NCI-H2227 (cell line): Measurements from ENCODE around the gene COL4A3.
A peak's percentile ranks its signal among the peaks of the same experiment; 100 is the strongest.

Experiments used
- DNase-seq: peaks from one replicate; lab custom pipeline; 2025; ENCODE audit not compliant: unreplicated experiment; lab: John Stamatoyannopoulos, UW

COL4A3 gene

DNA sequence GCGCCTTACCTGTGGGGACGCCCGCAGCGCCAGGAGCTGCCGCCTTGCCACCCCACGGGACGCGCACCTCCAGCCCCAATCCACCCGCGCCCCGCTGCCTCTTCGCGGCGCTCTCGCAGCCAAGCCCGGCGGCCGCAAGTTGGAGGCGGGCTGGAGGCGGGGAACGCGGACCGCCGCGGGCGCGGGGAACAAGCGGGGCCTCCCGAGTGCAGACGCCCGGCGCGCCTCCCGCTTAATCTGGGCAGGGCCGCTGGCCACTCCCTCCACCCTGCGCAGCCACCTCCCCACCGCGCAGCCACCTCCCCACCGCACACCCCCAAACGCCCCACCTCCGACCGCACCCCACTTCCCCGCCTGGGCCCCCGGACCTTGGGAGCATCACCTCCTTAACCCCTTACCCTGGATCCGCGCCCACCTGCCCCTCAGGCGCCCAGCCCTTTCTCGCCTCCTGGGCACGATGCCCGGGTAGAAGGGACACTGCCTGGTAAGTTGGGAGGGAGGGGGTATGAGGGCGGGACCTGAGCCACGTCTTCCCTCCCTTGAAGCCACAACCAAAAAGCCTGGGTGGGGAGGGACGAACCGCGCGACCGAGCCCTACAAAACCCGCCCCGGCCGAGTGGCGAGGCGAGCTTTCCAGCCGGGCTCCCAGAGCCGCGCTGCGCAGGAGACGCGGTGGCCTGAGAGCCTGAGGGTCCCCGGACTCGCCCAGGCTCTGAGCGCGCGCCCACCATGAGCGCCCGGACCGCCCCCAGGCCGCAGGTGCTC lies at the start of gene COL4A3, which contains the start of gene COL4A4:
Gene COL4A3 (plus strand): TSS at position 627 of the 765 bp plus-strand sequence. CDS start 103 bp downstream, at position 730.
Gene COL4A4 (minus strand): TSS at position 208 of the 765 bp plus-strand sequence. CDS start 16,722 bp downstream, outside the sequence.
- DNase-seq: peak; percentile 7

DNA sequence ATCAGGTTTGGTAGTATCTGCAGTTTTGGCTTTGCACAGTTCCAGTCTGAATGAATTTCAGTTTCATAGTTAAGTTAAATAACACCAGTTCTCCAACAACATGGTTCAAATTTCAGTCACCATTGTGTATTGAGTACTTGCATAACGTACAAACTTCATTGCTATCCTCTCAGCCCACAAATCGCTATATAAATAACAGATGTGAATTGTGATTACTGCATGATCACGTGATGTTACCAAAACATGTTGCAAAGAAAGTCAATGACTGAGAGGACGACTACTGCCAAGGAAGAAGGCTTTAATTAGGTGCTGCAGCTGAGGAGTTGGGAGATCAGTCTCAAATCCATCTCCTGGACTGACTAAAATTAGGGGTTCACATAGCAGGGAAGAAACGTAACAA lies 48.7 kb upstream of the COL4A3 start:
- no peak for DNase-seq

DNA sequence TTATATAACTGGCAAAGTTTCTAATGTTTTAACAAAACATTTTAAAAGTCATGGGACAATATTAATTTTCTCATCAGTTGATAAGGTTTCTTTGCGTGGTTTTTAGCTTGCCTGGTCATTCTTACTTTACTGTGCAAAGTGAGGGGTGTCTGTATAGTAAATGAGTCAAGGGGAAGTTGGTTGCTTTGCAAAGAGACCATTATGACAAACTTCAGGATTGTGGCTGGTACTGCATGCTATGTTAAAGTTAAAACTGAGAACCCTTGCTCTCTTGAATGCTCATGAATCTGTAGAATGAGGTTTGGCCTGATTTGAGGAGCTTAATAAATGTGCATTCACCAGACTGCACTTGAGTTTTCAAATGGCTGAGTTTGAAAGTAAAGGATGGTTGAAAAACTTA lies 47.4 kb upstream of the COL4A3 start:
- no peak for DNase-seq

GRCh38 chr2:227117852-227118251 lies 46.6 kb upstream of the COL4A3 start:
- DNase-seq: no peak

DNA sequence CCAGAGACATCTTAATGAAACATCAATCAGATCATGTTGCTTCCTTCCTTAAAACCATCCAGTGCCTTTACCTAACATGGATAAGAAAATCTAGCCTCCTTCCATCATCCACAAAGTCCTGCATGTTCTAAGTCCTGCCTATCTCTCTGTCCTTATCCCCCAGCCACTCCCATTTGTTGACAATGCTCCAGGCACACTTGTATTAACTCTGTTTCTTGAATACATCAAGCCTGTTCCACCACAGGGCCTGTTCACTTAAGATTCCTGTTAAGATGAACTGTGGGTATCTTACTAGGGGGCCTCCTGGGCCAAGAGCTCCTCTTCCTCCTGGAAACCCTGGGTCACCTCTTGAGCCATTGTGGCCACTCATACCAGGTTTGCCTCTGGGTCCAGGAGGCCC lies 46.1 kb upstream of the COL4A3 start:
- DNase-seq: no peak

DNA sequence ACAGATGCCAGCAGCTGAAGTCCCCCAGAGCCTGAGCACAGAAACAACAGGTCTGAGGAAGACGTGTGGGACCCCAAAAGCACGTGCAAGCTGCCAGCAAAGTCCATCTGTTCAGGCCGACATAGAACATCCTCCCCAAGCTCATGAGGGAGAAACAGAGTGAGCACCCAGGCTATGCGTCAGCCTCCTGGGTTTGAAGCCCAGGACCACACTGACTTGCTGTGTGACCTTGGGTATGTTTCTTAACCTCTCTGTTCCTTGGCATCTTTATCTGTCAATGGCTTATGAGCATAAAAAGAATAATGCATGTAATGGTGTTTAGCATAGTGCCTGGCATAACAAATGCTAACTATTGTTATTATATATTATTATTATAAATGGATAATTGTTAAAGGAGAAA lies 40.7 kb upstream of the COL4A3 start:
- no peak for DNase-seq

DNA sequence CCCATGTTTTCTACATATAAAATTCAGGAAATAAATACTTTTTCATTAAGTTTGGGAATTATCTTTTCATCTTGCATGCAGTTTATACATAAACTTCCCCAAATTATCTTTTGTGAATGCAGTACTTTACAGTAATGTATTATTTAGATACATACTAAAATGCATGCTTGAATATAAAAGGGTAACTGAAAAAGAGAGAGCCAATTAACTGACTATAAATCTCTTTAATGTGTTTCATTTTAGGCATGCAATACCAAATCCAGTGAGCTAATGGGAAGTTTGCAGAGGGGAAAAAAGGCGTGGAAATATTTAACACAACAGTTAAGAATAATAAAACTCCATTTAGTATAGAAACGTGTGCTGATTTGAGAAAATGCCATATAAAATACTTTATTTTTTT lies 39.6 kb upstream of the COL4A3 start:
- no peak for DNase-seq

DNA sequence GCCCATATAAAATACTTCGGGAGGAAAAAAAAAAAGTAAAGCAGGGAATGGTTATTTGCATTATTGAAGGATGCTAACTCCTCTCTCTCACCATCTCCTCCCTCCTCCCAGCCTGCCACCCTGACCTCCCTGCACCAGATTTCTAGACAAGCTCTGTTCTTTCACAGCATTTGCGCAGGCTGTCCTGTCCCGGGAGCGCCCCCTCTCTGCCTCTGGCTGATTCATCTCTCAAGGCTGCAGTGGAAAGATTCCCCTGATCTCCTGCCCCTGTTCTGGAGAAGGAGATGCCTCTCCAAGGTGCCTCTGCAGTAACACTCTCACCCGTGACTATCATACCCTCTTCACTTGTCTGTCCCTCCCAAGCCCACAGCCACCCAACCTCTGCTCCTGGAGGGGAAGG lies 38.9 kb upstream of the COL4A3 start:
- DNase-seq: no peak

DNA sequence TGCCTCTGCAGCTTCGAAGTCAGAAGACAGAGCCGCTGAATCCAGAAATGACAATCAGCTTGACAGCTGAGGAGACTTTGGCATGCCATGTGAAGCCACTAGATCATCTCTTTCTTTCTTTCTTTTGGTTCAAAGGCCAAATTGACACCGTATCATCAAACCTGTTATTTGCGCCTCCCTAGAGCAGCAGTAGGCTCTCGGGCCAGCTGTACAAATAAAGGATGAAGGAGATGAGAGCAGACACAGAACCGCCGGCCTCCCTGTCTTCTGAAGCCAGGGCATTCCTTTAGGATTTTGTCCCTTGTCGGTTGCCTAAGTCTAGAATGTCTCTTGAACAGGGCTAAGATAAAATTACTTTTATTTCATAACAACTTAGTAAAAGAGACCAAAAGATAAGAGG lies 37.2 kb upstream of the COL4A3 start:
- DNase-seq: peak; percentile 79

GRCh38 chr2:227130636-227131035 lies 33.8 kb upstream of the COL4A3 start:
- DNase-seq: no peak

GRCh38 chr2:227132986-227133385 lies 31.4 kb upstream of the COL4A3 start:
- no peak for DNase-seq

DNA sequence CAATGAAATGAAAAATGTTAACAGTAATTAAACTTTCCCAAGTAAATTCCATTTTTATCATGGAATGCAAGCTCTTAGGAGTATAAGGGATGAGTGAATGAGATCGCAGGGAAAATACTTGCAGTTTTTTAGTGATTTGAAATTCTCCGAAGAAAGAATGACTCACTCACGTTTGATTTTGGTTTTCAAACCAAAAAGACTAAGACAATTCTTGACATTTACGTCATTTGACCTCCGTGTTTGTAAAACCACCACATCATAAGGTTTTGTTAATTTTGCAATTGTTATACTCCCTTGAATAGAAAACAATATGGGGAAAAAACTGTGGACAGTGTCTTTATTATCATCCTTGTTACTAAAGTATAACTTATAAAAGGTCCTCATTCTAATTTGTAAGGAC lies 29.8 kb upstream of the COL4A3 start:
- DNase-seq: no peak

GRCh38 chr2:227141301-227141700 lies 23.1 kb upstream of the COL4A3 start:
- DNase-seq: no peak

GRCh38 chr2:227143895-227144294 lies 20.5 kb upstream of the COL4A3 start:
- DNase-seq: no peak

DNA sequence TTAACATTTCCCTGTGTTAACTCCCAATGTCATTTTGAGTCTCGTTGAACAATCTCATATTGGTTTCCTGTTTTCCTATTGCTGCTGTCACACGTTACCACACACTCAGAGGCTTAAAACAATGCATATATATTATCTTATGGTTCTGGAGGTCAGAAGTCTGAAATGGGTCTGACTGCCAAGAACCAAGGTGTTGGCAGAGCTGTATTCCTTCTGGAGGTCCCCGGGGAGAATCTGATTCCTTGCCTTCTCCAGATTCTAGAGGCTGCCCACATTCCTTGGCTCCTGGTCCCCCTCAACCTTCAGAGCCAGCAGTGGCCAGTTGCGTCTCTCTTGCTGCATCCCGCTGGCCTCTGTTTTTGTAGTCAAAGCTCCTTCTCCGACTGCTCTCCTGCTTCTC lies 18.0 kb upstream of the COL4A3 start:
- DNase-seq: no peak

DNA sequence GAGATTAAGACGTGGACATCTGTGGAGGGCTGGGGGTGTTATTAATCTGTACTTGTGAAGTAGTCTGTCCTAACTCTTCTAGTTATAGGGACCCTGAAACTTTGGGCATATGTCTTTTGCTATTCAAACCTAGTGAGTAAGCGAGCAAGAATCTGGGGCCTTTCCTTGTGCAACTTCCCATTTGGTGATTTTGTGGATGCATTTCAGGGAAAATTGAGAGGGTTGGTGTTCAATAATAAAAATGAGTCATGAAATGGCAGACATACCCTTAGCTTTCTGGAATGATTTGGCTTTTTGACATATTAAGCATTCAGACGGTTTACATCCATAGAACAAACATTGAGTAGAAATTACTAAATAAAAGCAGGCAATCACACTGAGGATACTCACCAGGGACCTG lies 17.4 kb upstream of the COL4A3 start:
- DNase-seq: no peak

- no peak for DNase-seq
These were observed 16.3 kb upstream of the COL4A3 start for GRCh38 chr2:227148106-227148505.

GRCh38 chr2:227150222-227150936 lies 14.0 kb upstream of the COL4A3 start:
- DNase-seq: no peak

GRCh38 chr2:227152093-227152766 lies 12.2 kb upstream of the COL4A3 start:
- no peak for DNase-seq

DNA sequence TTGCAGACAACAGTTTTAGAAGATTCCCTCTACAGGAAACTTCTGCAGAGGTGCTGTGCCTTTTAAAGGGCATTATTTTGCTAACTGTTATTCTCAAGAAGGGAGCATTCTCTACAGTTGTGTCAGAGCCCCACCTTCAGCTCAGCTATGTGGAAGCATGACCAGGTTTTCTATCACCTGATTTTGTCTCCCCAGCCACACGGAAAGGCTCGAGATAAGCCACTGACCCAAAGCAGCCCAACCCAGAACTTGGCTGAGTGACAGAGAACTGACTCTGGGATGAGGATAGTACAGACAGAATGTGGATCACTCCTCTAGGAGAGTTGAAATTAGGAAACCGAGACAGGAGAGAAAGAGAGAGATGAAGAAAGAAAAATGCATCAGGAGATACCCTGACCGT lies 11.1 kb upstream of the COL4A3 start:
- DNase-seq: no peak

- no peak for DNase-seq
These were observed 10.5 kb upstream of the COL4A3 start for GRCh38 chr2:227153758-227154486.
